ENCODE data around the gene MRPL55.

DNA sequence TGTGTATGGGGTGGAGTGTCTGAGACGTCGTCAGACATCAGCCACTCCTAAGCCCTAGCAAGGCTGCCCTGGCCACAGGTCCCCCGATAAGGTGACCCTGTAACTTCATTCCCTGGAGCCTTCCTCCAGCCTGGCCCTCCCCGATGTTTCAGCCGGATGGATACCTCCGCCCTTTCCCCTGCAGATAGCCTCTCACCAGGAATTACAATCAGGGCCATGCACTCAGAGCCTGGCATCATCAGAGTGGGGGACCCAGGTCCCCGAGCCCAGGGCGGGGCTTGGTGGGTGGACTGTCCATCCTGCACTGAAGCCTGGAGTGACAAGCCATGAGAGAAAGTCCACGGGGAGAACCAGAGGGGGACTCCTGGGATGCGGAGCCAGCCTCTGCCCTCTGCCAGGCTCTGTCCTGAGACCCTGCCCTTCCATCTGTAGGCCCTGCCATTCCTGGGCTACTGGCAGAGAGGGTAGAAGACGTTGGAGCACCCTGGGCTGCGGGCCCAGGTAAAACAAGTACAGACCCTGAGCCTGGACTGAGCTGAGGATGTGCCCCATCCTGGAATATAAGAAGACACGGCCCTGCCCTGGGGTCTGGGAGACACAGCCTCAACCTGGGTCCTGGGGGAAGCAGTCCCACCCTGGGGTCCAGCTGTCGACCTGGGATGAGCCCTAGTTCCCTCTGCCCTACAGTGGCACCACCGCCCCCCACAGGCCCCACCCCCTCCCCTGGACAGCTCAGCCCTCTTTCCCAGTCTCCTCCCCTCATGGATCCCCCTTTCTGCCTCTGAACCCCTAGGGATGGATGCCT lies 43.4 kb downstream of the MRPL55 start:
- TF ChIP-seq EZH2phosphoT487 (IDR thresholded peaks at IDR 0.05; ENCODE audit: insufficient read depth, low read depth) (no peak), EZH2 (IDR thresholded peaks at IDR 0.05; ENCODE audit: insufficient read depth, poor library complexity, severe bottlenecking) (no peak)
